ENCODE data around the gene ORC5. TPM values are rescaled to one million over a fixed set of nuclear protein-coding genes. Genes with fewer than 3 reads are reported as not detected.
"Not testable (repeated sequence)": the region's sequence is repeated elsewhere in the genome, so short reads cannot be mapped to it uniquely, and the experiment has no call there.

Gene ORC5
- polyA plus RNA-seq (ENCODE audit: insufficient read length in 4 of 4) = 10 to 100 TPM; 18.4 to 32.5 (median 27.2) TPM

DNA sequence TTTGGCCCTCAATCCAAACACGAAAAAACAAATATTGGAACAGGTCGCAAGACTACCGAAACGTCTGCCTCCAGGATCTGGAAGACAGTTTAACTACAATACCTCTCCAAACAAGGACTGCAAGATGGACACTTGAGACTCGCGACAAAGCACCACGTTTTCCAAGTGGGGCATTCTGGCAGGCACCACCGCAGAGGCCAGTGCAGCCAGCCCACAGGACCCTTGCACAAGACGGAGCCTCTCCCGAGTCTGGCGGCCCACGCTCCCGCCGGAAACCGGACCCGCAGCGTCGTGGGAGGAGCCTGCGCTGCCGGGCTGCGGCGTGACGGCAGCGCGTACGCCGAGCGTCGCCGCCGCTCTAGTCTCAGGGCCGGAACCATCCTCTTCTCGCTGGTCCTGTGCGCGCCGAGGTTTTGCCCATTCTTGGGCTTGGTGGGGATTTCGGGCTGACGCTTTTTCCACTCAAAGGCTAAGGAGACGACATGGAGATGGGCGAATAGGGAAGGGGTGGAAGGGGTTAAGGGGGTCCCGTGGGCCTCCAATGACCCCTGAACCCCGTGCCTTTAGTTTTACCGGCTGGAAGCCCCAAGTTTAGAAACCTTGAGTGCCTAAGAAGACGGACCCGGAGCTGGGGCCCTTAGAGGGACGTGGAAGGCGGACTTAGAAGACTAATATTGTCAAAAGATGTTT is at the start of gene ORC5:
ORC5 (minus strand) TSS at position 283 of the 690 bp plus-strand sequence; CDS start at position 174, 109 bp downstream.
- DNase-seq (ENCODE audit: low read depth in 4 of 4, low spot score in 3 of 4) = peak; percentile 52 to 69 (median 60)

DNA sequence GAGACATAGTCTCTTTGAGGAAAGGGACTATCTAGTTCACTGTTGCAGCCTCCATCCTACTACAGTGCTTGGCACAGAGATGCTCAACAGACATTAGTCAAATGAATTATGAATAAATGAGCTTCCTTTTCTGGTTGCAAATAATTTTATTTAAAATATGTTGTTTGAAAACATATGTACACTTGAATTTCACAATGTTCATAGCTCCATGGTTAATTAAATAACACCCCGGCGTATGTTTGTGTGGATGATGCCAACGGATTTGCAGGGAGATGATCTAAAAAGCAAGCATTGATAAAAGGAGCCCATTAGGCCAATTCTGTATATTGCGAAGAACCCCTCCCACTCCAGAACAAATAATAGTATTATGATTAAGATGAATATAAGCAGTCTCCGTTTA is 47.8 kb upstream of the ORC5 start:
- no peak for DNase-seq (ENCODE audit: low read depth in 4 of 4, low spot score in 3 of 4)

DNA sequence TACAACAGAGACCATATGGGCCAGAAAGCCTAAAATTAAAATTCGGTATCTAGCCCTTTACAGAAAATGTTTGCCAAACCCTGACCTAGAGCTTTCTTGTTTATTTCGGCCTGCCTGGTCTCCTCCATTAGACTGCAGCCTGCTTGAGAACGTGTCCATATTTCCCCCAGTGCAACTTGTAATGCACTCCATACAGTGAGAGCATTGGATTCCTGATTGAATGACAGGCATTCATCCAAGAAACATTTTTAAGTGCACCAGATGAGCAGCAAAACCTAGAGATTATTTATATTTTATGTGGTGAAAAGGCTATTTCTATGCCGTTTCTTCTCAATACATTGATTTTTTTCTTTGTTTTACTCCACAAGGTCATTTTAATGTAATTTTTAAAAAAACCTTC is 47.4 kb upstream of the ORC5 start:
- no peak for DNase-seq (ENCODE audit: low read depth in 4 of 4, low spot score in 3 of 4)

DNA sequence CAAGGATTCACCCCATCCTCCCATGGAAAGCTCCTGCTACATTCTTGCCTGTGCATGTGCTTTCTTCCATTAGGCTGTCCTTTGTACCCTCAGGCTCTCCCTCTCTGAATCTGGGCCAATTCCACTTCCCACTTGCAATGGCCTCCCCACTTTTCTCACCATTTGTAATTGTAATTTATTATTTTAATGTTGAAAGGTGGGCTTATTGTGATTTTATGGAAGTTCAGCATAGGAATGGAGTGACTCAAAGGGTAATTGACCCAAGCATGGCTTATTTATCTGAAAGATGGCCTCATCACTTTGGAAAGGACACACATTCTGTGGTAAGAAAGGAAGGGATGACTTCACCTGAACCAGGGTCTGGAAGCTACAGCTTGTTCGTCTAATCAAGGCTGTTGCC is 46.9 kb upstream of the ORC5 start:
- no peak for DNase-seq (ENCODE audit: low read depth in 4 of 4, low spot score in 3 of 4)

DNA sequence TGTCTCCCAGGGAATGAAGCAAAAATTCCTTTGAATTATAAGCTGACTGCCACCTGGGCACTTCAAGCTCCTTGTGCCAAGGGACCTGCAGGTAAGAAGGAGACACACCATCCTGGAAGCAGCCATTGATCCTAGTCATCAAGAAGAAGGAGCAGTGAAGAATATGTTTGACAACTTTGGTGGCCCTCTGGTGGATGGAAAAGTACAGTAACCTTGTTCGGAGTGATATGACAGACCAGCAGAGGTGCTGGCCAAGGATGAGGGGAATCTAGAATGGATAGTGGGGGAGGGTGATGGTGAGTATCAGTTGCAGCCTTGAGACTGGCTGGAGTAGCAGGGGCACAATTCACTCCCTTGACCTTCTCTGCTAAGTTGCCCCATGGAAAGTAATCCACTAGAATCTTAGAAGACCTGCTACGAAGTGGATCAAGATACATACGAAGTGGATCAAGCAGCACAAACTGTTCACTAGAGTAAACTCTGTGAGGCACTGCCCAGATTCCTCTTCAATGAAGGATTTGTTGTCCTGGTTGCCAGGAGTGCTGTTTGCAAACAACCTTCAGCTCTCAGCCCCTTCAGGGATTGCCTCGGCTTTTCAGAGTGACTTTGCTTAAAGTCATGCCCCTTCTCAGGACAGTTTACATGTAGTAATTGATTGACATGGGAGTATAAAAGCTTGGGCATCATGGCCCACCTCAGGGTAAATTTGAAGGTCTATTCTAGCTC is 44.8 kb upstream of the ORC5 start:
- DNase-seq (ENCODE audit: low read depth in 4 of 4, low spot score in 3 of 4) = no peak

DNA sequence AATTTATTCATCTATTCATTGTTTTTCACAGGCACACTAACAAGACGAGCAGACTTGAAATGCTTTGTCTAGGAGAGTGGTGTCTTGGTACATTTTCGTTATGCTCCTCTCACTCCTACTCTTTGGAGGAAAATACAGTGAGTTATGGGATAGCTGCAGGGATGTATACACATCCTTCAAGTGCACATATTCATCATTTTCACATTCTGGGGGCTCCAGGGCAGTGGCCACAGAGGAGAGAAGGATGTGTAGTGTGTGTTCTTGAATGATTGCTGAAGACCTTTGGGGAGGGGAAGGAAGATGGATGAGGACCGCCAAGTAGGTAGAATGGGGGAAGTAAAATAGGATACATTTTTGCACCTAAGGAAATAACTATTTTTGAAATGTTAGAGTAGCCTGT is 34.8 kb upstream of the ORC5 start:
- no peak for DNase-seq (ENCODE audit: low read depth in 4 of 4, low spot score in 3 of 4)

DNA sequence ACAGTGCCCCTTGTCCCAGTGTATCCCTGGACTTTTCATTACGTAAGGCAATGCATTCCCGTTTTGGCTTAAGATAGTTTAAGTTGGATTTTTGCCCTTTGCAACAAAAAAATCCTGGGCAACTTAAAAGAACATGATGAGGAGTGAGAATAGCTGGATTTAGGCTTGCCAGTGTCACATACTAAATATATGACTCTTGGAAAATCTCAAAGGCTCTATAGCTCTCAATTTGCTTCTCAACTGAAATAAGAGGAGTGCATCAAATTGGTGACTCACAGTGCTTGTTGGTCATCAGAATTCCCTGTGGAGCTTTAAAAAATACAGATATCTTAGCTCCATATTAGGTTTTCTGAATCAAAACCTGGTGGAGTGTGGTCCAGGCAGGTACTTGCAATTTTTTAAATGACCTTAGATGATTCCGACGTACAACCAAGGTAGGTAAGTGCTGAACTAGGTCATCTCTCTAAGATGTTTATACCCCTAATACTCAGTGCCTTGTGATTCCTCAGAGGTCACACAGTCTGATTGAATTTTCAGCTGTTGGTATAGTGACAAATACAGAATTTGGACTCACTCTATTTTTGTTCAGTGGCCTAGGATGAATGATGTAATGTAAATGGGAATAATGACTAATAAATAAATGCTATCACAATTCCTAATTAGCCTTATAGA is 33.9 kb upstream of the ORC5 start:
- DNase-seq (ENCODE audit: low read depth in 4 of 4, low spot score in 3 of 4) = no peak

DNA sequence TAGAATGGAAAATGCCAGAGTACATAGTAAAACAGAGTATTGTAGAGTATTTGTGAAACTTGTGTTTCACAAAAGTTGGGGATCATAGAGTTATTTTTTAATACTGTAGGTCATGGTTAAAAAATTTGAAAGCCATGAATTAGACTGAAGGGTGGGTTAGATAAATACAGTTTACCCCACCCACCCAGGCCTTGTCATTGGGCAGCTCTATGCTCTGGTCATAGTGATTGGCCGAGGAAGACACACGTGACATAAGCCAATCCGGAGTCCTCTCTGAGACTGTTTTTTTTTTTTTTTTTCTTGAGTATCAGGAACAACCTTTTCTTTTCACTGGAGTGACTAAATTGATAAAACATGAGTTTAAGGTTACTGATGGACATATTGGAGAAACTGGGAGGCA is 33.3 kb upstream of the ORC5 start:
- no peak for DNase-seq (ENCODE audit: low read depth in 4 of 4, low spot score in 3 of 4)

DNA sequence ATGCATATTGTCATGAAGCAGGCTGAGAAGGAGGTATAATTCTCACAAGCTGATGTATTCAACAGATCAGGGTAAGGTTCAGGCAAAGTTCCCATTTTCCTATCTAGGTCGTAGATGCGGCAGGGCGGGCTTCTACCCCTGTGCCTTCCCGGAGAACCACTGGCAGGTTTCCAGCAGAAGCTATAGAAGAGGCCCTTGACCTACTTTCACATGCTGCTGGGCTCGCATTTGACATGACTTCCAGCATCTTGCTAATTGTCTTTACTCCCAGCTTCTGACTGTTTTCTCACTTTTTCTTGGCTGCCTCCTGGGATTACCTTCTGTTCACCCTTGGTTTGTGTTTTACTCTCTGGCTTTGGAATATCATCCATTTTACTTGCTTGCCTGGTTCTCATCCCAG is 32.6 kb upstream of the ORC5 start:
- no peak for DNase-seq (ENCODE audit: low read depth in 4 of 4, low spot score in 3 of 4)

DNA sequence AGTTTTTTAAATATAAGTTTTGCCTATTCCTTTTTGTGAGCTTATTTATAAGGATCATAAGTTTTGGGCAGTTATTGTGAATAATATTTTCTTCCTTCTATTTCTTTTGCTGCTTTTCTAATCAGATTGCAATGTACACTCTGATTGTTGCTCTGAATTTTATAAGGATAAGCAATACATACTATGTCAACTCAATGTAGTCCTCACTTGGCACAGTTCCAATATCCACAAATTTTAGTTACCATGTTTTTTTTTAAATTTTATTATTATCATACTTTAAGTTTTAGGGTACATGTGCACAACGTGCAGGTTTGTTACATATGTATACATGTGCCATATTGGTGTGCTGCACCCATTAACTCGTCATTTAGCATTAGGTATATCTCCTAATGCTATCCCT is 27.2 kb upstream of the ORC5 start:
- DNase-seq (ENCODE audit: low read depth in 4 of 4, low spot score in 3 of 4) = not testable (repeated sequence)

DNA sequence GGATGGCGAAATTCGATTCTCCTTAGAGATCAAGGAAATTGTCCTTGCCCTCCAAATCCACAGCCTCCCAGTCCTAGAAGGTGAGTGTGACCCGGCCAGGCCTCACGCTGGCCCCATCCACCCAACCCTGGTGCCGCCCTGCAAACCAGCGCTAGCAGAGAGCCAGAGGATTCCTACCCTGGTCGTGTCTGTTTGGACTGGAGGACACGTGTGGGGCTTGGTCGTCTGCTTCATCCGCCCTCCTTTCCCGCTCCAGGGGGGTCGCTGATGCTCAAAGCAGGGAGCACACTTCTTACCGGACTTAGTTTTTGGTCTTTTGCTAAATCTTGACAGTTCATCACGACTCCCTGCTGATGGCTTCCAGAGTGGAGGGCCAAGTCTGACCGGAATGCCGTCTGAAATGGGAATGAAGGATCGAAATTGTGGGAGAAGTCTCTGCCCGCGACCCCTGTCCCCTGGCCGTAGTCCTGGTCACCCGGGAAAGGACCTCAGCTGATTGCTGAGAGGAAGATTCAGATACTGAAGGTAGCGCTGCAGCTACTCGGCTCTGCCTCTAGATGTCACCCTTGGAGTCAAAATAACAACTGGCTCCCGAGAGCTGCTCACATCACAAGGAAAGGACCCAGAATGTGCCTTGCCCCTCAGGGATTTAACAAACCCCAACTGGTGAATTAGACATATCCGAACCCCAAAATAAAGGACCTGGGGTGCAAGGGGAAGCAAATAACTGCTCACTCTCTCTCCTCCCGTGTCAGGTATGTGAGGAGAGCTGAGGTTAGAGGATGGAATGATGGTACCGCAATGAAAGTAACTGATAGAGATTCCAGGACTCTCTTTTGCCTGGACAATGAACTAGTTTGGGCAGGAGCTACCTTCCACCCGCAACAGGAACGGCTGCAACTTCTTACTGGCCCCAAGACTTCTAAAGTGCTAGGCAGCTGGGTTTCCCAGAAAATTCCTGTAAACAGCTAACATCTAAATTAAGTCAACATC is 23.5 kb upstream of the ORC5 start:
- DNase-seq (ENCODE audit: low read depth in 4 of 4, low spot score in 3 of 4) = peak in 1 of 4 donors; percentile 36

DNA sequence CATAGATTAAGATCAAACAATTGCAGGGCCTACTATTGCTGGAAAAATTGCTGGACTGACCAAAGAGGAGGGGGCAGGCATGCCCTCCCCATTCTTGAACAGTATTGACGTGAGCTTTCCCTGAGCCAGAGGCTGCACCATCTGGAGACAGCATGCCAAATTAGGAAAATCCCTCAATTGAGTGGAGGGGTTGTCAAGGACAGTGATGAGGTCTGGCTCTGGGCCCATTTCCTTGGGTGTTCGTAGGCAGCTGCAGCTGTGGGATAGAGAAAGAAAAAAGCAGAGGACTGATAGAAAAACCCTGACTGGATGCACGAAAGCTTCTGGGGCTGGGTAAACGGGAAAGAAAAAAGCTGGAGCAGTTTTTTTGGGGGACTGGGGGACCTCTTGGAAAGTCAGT is 22.8 kb upstream of the ORC5 start:
- DNase-seq (ENCODE audit: low read depth in 4 of 4, low spot score in 3 of 4) = no peak

DNA sequence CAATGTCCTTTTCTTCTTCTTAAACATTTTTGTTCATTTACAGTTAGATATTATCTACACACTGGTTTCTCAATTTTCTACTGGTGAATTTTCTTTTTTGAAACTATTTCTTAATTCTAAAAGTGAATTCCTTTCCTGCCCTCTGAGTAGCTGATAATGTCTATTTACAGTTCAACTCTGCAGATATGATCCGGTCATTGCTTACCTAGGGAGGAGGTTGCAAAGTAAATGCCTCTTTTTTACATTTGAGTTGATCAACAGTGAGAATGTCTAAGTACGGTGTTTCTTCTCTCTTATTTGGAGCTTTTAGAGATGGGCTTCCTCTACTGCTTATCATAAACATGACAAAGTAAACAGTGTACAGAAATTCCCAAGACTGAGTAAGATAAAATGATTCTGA is 20.6 kb upstream of the ORC5 start:
- no peak for DNase-seq (ENCODE audit: low read depth in 4 of 4, low spot score in 3 of 4)

DNA sequence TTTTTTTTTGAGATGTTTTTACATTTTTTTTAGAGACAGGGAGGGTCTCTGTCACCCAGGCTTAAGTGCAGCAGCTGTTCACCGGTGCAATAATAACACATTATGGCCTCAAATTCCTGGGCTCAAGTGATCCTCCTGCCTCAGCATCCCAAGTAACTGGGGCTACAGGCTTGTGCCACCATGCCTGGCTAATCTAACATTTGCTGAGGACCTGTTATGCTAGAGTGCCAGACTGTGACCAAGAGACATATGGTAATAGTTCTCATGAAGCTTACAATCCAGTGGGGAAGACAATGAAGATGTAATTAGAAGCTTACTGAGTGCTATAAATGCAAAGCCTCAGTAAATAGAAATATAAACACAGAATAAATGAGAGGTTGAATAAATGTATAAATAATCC is 17.6 kb upstream of the ORC5 start:
- no peak for DNase-seq (ENCODE audit: low read depth in 4 of 4, low spot score in 3 of 4)

DNA sequence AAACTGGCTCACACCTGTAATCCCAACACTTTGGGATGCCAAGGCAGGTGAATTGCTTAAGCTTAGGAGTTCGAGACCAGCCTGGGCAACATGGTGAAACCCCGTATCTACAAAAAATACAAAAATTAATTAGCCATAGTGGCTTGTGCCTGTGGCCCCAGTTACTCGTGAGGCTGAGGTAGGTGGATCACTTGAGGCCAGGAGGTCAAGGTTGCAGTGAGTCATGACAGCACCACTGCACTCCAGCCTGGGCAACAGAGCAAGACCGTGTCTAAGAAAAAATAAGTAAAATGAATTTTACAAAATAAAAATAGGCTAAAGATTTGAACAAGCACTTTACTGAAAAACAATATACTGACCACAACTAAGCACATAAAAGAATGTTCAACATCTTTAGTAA is 9.8 kb upstream of the ORC5 start:
- no peak for DNase-seq (ENCODE audit: low read depth in 4 of 4, low spot score in 3 of 4)

DNA sequence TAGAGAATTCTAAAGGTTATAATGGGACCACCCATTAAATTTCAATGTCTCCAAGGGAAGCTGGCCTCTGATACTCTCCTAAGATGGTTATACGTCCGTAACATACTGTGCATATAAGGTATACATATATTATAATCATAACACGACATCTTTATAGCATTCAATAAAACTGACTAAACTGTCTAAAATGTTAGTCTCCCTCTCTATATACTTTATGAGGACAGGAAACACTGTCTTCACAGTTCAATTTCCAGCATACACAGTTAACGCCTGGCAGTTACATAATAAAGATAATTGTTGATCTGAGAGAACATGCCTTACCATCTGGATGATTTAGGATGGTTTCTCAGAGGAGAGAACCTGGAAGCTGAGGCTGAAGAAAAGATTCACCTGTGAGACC is 1.2 kb upstream of the ORC5 start:
- DNase-seq (ENCODE audit: low read depth in 4 of 4, low spot score in 3 of 4) = no peak

DNA sequence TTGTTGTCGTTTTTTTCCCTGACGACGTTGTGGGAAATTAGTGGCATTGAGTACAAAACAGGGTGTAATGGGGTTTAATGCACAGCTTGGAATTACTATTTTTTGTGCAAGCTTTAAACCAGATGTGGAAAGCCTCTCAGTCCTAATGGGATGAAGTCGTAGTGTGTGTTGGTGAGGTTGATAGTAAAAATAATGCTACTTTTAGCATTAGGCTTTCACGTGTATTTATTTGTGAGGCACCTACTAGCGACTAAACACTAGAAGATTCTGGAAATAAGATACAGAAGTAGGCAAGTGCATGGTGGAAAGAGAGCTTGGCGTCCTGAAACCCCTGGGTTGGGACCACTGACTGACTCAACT is 588 bp upstream of the ORC5 start:
- peak in 1 of 4 donors; percentile 14 for DNase-seq (ENCODE audit: low read depth in 4 of 4, low spot score in 3 of 4)

DNA sequence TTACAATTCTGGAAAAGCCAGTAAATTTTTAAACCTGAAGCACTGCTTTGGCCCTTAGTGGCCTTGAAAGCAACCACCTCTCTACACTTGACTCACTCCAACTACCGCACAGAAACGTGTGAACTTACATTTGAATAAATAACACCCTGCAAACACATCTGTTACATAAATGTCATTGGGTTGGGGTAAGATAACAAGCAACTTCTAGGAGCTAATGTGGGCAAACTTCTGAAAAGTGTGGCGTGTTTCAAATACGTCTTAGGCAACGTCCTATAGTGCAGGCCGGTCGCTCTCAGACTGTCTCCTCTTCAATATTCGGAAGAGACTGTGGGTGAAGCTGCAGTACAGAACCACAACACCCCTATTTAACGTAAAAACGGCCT is 474 bp downstream of the ORC5 start:
- peak in 1 of 4 donors; percentile 3 for DNase-seq (ENCODE audit: low read depth in 4 of 4, low spot score in 3 of 4)

DNA sequence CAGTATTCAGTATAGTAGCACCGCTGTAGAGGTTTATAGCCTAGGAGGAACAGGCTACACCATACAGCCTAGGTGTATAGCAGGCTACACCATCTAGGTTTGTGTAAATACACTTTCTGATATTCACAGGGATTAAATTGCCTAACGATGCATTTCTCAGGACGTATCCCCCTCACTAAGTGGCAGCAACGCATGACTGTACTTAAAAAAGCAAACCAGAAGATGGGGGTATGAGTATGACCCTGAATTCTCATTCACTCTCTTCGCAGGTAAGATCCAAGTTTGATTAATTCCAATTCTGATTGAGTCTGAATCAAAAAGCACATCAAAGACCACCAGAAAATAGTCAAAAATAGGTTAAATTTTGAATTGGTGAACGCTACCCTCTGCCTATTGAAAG is 972 bp downstream of the ORC5 start:
- DNase-seq (ENCODE audit: low read depth in 4 of 4, low spot score in 3 of 4) = no peak

DNA sequence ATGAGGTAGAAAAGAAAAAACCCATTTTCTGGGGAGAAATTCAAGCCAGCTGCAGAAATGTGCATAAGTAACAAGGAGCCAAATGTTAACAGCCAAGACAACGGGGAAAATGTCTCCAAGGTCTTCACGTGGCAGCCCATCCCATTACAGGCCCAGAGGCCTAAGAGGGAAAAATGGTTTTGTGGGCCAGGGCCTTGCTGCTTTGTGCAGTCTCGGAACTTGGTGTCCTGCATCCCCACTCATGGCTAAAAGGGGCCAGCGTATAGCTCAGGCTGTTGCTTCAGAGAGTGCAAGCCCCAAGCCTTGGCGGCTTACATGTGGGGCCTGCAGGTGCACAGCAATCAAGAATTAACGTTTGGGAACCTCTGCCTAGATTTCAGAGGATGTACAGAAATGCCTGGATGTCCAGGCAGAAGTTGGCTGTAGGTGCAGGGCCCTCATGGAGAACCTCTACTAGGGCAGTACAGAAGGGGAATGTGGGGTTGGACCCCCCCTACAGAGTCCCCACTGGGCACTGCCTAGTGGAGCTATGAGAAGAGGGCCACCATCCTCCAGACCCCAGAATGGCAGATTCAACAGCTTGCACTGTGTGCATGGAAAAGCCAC is 9.0 kb downstream of the ORC5 start:
- no peak for DNase-seq (ENCODE audit: low read depth in 4 of 4, low spot score in 3 of 4)

Measured in left renal pelvis (tissue), 4 donors.